ENCODE results near the gene PRAME.

The PRAME gene

DNA sequence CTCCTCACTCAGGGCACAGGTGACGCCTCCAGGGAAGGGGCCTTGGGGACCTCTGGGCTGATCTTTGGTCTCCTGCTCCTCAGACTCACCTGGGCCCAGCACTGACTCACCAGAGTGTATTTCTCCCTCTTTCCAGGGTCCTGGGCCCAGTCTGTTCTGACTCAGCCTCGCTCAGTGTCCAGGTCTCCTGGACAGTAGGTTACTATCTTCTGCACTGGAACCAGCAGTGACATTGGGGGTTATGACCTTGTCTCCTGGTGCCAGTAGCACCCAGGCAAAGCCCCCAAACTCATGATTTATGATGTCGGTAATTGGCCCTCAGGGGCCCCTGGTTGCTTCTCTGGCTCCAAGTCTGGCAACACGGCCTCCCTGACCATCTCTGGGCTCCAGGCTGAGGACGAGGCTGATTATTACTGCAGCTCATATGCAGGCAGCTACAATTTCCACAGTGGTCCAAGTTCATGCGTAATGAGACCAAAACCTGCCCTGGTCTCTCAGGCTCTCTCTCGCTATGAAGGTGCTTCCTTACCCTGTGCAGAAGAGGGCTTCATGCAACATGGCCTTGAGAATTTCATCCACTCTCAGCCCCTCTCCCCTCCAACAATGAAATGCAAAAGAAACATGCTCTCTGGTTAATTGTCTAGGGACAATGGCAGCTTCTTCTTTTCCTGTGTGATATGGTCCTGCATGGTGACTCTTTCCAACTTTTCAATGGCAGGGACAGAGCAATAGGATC is 21.0 kb upstream of the PRAME start:
- ATAC-seq, result no peak

DNA sequence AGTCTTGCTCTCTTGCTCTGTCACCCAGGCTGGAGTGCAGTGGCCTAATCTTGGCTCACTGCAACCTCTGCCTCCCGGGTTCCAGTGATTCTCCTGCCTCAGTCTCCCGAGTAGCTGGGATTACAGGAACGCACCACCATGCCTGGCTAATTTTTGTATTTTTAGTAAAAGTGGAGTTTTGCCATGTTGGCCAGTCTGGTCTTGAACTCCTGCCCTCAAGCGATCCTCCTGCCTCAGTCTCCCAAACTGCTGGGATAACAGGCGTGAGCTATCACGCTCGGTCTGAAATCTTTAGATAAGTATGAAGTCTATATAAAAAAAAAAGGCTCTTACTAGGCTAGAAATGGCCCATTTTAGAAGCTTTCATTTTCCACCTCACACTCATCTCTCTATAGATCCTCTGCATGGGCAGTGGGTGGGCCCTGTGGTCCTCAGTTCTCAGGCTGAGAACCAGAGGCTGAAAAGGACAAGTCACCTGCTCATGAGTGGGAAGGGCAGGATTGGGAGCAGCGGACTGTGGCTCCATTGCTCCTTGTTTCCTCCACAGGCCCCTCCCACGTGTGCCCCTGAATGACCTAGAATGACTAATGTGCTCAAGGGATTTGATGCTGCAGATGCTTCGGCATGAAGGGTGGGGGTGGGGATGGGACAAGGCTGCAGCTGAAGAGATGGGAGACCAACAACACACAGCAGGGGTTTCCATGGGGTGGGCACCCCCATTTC is 19.8 kb upstream of the PRAME start:
- ATAC-seq, result no peak

DNA sequence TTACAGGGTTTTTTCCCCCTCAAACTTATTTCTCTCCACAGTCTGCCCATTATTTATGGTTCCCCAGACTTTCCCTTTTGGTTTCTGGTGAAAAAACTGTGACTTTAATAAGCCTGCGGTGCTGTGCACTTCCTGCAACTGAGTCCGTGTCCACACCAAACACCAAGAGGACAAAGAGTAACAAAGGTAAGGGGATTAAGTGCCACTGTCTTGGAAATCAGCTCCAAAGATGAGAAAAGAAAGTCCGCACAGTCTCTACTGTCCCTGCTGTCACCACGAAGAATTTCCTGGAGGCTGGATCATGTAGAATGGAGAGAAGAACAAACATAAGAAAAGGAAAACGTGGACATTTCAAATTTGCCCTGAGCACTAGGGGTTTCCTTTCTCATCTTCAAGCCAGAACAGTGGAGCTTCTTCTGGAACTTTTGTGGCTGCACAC is 17.9 kb upstream of the PRAME start:
- no peak for ATAC-seq

DNA sequence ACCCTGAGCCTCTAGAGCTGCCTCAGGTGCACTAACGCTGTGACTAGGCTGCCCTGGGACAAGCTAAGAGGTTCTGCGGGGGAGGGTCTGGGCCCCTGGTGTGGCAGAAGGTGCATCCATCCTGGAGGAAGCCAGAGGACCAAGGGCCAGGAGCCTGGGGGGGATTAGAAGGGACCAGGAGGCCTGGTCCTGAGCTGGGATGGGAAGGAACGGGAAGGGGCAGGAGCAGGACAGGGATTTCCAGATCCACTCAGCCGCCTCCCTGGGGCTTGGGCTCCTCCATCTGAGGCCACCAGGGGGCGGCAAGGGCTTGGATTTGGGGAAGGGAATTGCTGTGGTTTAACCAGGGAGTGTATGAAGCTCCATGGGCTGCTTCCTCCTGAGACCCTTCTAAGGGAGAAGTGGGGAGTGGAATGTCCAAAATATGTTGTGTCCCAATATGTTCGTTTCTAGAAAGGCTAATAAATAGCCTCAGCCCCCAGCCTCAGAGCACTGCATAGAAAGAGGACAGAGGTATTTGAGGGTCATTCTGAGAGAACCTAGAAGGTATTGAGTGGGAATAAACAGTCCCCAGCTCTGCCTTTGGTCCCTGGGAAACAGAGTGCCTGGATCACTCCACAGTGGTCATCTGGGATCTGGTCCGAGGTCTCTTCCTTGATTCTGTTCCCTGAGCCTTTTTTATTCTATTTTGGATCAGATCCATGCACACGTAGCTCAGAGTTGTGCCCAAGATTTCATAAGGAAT is 17.4 kb upstream of the PRAME start:
- ATAC-seq, result peak in 1 of 2 donors; percentile 51

DNA sequence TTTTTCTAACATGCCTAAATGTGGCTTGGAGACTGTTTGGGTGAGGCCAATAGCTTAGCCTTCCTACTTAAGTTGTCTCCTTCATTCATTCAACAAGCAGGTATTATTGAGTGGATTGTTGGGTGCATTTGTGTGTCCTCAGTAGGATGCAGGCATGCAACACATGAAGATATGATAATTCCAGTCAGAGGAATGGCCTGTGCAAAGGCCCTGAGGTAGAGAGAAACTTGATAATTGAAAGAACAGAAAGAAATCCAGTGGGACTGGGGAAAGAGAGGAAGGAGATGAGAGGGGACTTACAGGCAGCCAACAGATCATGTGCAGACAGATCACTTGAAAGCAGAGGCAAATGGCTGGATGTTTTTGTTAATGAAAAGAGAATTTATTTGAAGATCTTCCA is 15.3 kb upstream of the PRAME start:
- ATAC-seq, result no peak

DNA sequence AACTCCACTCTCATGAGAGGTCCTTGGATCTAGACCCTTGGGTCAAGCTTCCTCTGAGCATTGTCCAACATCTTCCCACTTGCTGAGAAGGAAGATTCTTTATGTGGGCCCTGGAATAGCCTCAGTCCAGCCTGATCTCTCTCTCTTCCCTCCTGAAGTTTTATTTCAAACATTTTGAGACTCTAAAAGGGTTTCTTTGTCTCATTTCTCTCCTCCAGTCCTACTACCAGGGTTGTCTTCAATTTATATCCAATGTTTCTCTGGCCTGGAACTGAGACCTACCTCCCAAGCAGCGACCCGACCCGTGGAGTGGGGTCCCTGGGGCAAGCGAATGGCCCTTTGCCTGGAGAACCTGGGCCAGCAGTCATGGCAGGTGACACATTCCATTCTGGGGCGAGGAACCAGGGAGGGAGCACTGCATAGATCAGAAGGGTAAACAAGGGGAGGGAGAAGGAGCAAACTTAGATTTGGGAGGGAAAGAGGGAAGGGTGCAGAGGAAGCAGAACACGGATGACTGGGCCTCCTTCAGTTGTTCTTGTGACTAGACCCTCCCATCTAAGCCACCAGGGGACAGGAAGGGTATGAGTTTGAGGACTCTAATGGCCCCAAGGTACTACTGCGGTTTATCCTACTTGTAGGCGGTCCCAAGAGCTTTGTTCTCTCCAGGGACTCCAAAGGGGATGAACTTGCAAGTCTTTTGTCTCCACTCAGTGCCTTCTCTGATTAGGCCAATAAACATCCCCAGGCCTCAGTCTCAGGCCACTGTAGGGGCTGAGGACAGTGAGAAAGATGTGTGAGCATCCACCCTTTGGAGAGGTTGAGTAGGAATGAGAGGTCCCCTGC is 14.2 kb upstream of the PRAME start:
- no peak for ATAC-seq

DNA sequence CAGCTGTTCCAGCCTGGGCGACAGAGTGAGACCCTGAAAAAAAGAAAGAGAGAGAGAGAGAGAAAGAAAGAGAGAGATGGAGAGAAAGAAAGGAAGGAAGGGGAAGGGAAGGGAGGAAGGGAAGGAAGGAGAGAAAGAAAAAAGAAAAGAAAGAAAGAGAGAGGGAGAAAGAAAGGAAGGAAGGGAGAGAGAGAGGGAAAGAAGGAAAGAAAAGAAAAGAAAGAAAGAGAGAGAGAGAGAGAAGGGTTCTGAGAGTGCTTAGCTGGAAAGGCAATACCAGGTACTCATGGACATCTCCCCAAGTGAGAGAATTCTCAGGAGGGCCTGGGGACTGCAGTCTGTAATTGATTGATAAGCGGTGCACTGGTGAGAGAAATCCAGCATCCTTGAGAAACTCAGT is 12.8 kb upstream of the PRAME start:
- no peak for ATAC-seq

DNA sequence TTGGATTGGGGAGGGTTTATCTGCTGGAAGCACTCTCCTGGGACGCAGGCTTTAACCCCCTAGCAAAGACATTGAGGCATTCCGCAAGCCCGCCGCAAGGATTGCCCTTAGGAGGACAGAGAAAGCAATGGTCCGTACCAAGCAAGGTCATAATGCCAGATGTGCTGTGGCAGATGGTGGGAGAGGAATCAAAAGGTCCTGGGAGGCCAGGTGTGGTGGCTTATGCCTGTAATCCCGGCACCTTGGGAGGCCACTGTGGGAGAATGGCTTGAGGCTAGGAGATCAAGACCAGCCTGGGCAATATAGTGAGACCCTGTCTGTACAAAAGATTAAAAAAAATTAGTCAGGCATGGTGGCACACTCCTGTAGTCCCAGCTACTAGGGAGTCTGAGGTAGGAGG is 12.4 kb upstream of the PRAME start:
- ATAC-seq, result no peak

DNA sequence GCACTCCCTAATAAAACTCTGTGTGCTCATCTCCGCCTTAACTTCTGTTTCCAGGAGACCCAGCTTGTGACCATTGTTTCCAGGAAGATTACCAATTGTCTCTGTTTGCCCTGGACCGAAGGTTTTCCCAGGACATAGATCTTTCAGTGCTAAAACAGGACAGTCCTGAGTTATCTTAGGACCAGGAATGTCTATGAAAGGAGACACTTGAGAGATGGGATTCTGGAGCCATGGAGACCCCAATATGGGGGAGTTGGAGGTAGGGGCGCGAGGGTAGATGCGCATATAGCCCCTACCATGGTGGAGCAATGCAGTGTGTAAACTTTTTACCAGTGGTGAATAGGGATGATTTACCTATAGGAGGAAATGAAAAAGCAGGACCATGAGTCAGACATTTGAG is 10.2 kb upstream of the PRAME start:
- no peak for ATAC-seq

DNA sequence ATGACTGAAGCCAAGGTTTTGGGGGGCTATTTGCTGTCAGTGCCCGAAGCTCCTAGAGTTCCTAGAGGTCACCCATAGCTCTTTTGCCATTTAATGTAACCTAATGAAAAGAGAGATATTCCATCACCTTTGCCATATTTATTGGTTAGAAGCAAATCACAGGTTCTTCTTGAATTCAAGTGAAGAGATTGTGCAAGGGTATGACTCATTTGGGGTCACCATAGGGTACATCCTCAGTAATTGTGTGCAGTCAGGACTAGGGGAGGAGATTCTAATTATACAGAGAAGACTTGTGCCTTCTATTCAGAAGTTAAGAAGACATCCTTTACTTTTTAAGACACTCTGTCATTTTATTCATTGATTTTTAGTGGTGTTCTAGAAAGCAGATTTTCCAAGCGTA is 6.9 kb upstream of the PRAME start:
- ATAC-seq, result no peak

DNA sequence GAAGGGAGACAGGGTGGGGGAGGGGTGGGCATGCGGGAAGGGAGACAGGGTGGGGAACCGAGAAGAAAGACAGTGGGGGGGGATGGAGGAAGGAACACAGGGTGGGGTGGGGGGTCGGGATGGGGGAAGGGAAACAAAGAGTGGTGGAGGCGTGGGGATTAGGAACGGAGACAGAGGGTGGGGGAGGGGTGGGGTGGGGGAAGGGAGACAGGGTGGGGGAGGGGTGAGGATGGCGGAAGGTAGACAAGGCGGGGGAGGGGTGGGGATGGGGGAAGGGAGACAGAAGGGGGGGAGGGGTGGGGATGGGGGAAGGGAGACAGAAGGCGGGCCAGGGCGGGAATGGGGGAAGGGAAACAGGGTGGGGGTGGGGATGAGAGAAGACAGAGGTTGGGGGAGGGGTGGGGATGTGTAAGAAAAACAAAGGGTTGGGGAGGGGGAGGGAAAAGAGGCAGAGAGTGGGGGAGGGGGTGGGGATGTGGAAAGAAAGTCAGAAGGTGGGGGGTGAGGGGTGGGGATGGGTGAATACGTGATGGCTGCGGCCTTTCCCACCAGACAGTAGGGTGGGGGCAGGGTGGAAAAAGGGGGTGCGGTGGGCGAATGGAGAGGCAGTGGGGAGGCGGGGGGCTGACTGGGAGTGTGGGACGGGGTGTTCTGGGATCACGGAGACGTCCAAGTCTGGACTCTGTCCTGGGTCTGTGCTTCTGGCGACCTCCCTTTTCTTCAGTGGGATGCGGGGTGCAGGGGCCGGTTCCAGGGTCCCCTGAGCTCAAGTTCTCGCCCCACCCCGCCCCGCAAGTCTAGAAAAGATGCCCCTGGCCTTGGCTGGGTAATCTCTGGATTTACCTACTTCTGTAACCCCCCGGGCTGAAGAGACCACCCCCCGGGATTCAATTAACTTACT is 744 bp downstream of the PRAME start:
- no peak for ATAC-seq

DNA sequence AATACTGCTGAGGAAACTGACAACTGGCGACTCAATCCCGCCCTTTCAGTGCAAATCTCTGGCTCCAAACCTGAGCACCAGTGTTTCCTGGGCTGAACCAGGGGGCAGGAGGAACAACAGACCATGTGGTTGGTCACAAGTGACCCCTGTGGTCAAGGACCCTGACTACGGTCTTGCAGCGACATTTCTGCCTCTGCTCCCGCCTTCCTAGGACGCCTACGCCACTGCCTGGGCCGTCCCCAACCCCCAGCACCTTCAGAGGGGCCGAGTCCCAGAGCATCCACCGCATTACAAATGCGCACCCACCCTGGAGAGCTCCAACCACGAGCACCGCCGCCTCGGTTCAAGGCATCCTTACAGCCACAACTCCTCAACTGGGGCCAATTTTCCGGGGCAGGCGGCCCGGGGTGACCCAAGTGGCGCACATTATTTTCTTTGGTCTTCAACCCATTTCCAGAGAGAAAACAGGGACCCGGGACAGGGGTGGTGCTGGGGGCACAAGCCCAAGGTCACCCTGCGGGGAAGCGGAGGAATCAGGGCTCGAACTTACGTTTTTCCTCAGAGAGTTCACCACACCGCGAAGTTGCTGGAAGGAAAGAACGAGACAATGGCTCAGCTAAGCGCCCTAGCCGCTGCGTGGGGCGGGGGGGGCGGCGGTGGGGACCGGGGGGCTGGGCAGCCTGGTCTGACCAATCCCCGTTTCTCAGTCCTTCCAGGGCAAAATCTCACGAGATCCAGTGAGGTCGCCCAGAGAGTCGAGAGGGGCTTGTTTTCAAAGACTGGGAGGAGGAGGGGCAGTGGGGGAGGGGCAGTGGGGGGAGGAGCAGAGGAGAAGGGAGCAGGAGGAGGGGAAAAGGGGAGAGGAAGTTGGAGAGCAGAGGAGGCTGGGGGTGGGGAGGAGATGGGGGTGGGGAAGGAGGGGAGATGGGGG is 1.8 kb downstream of the PRAME start:
- no peak for ATAC-seq

DNA sequence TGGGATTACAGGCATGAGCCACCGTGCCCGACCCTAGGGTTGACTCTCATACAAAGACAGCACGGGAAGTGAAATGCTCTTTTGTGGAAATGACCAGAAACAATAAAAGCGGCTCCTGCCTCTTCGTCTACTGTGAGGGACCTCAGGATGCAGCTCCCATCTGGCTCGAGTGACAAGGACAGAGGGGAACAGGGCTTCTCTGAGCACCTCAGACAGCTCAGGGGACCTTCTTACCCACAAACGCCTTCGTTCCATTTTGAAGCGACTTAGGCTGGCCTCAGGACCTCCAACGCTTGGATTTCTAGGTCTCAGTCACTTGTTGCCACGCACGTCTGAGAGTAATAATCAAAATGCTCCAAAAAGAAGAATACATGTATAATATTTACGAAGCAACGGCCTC is 2.5 kb downstream of the PRAME start:
- ATAC-seq, result no peak

DNA sequence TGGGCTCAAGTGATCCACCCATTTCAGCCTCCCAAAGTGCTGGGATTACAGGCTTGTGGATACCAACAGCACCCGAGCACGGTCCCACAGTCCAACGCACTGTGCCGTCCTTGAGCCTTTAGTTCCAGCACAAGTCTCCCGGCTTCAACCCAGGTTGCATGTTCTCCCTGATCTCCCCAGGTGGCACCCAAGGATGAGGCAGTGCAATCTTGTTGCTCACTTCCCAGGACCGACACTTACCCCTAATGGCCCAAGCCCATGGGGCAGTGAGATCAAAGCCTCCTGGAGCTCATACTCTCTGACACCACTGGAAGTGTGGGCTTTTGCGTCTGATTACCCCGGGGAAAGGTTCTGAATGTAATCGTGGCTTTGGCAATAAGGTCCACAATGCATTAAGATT is 3.5 kb downstream of the PRAME start:
- no peak for ATAC-seq

DNA sequence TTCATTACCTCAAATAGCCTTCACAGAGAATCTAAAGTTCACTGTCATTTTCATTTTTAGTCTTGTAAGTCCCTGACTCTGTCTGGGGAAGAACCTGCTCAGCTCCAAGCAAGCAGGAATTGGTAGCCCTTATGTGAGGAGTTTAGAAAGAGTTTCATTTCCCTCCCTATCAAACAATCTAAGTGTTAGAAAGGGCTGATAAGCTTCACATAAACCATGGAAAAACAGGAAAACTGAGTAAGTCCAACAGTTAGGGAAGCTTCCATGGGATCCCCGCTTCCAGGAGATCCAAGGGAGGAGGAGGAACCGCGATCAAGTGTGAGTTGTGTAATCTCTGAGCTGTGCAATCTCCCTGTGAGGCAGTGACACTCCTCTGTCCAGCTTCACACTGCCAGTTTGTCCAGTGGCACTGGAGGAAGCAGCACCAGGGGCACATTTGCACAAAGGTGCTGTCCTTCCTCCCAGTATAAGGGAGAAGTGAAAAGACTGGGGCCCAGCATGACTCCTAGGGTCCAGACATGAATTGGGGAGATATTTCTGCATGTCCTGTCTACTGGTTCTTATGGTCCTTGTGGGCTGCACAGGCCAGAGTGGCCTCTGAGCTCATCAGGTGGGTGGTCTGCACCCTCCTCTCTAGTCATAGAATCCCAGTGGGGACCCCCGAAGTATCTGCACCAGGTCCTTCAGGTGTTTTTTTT is 4.3 kb downstream of the PRAME start:
- no peak for ATAC-seq

DNA sequence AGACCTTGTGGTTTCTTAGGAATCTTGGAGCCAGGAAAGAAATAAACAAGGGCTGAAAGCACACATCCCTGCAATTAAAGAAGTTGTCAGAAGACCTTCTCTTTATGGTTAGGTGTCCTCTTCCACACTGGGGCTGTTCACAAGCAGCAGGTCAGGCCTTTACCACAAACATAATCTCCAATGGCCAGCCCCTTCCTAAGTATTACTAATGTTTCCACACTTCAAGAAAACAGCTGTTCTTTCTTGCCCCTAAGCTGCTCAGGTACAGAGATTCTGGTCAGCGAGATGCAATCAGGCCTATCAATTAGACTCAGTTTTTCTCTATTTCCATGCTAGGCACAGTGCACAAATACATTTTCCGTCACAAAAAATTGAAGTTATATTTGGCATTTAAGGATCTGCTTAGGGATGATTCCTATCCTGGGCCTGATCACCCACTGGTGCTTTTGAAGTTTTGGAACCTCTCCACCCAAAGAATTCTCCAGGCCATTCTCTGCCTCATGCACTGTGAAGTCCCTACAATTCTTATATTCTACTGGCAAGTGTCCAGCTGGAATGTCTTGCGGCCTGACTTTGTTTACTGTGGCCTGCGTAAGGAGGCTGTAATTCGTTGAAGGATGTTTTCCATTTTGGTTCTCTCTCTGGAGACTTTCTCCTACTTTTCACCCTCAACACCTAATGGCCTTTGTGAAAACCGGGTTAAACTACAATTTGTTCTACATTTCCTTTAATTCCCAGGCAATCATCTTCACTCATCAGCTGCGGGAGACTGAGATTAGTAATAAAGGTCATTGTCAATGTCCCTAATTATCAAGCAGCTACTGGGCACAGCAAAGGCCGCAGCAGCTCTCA is 5.1 kb downstream of the PRAME start:
- no peak for ATAC-seq

DNA sequence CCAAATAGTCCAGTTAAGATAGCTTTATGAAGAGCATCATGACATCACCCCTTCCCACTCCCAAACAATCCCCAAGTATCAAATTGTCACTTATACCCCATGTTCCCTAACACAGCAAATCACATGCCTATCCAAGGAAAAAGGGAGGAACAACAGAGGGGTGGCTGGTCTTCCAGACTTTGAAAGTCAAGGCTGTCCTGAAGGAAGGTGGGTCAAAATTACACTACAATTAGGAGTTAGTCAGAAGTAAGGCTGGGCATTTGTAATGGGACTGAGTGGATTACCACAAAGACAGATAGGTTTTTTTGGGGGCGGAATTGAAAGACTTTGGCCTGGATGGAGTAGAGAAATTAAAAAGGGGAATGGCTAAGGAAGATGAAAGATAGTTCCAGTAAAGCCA is 5.9 kb downstream of the PRAME start:
- no peak for ATAC-seq

DNA sequence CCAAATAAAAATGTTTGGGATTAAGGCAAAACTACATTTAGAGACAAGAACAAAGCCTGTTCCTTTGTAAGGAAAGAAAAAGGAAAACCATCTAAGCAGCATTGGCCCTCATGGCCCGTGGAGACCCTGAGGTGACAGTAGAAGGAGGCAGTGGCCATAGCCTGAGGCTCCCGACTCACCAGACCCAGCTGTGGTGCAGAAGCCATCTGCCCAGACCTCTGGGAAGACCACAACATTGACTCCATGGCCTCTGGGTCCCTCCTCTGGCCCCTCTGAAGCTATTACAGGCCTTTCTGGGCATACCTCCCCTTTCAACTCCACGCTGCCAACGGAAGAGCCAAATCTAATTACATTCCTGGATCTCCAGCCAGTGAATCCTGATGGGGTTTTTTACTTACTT is 6.4 kb downstream of the PRAME start:
- no peak for ATAC-seq
